ENCODE data around the gene MMP25.

DNA sequence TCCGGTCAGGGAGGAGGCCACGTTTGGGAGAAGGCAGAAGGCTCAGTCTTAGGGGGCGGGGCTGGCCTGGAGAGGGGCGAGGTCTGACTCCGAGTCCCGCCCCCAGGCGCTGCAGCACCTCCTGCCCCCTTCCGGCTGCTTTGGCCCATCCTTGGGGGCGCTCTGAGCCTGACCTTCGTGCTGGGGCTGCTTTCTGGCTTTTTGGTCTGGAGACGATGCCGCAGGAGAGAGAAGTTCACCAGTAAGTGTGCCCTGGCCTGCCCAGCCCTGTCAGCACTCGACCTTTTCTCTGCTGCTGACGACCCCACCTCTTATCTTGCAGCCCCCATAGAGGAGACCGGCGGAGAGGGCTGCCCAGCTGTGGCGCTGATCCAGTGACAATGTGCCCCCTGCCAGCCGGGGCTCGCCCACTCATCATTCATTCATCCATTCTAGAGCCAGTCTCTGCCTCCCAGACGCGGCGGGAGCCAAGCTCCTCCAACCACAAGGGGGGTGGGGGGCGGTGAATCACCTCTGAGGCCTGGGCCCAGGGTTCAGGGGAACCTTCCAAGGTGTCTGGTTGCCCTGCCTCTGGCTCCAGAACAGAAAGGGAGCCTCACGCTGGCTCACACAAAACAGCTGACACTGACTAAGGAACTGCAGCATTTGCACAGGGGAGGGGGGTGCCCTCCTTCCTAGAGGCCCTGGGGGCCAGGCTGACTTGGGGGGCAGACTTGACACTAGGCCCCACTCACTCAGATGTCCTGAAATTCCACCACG lies 24.7 kb upstream of the MMP25 start:
- TF ChIP-seq CTCF (IDR thresholded peaks at IDR 0.05; ENCODE audit: insufficient read depth, low read length, poor library complexity, severe bottlenecking) (peak; percentile 42), EZH2phosphoT487 (conservative IDR thresholded peaks at IDR 0.05; ENCODE audit: low read length) (no peak)
